Endometrial microvascular endothelial cells (primary cell): ENCODE data around the gene MYMX. TPM values are rescaled to one million over a fixed set of nuclear protein-coding genes. Genes with fewer than 3 reads are reported as not detected.

Experiments
- in situ Hi-C: cut with HindIII; loops from 2 replicates; pipeline ENCODE4 v1.10.0; 2017; ENCODE audit warnings: low sequenced_read_pairs, low pct_unique_long_range_greater_than_20kb; ENCODE audit errors: inconsistent ontology term
- total RNA-seq: library from RNA; depleted of rRNA; stranded (reverse); fragments of >200 nt; gene quantifications from one replicate; pipeline ENCODE4 v1.2.3, GENCODE V29; 2015; ENCODE audit errors: inconsistent ontology term

Gene MYMX
- total RNA-seq, 1 donor from 2014 or later: not detected

DNA sequence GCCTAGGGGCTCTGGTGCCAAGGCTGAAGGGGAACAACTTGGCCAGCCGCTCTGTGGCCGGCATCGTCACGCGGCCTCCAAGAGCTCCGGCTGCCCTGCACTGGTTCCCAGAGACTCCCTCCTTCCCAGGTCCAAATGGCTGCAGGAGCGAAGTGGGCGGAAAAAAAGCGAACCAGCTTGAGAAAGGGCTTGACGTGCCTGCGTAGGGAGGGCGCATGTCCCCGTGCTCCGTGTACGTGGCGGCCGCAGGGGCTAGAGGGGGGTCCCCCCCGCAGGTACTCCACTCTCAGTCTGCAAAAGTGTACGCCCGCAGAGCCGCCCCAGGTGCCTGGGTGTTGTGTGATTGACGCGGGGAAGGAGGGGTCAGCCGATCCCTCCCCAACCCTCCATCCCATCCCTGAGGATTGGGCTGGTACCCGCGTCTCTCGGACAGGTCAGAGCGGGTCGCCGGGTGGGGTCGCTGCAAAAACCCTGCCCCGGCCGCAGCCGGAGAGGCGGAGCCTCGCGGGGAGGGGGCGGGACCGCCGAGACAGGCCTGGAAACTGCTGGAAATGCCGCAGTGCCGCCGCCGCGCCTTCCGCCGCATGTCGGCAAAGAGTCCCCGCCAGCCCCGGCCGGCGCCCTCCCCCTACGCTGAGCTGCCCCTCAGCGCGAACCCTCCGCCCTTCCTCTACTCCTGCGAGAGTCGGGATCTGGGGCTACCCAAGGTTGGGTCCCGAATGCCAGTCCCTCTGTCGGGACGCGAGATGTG is 29.4 kb downstream of the MYMX start:
- in situ Hi-C loops: no loop called here

DNA sequence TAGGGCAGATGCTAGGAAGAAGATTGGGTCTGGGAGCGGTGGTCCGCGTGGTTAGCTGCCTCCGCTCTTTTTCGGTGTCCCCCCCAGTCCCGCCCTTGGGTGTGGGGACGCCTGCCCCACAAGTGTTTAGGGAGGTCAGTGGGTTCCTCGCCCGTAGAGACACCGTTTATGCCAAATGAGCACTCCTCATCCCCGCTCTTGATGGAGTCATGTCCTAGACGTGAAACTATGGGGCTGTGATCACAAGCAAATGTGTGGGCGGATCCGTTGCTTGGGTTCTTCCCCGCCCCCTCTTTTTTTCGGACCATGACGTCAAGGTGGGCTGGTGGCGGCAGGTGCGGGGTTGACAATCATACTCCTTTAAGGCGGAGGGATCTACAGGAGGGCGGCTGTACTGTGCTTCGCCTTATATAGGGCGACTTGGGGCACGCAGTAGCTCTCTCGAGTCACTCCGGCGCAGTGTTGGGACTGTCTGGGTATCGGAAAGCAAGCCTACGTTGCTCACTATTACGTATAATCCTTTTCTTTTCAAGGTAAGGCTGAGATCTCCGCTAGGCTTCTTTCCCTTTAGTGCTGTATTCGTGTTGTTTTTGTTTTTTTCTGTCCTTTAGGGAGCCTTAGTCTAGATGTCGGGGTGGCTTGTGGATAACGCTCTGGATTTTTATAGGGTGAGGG is 30.1 kb downstream of the MYMX start, which contains the start of gene HSP90AB1:
Gene HSP90AB1 (plus strand): TSS at position 439 of the 675 bp plus-strand sequence. CDS start 1,529 bp downstream, outside the sequence.
- in situ Hi-C loops: no loop called here

DNA sequence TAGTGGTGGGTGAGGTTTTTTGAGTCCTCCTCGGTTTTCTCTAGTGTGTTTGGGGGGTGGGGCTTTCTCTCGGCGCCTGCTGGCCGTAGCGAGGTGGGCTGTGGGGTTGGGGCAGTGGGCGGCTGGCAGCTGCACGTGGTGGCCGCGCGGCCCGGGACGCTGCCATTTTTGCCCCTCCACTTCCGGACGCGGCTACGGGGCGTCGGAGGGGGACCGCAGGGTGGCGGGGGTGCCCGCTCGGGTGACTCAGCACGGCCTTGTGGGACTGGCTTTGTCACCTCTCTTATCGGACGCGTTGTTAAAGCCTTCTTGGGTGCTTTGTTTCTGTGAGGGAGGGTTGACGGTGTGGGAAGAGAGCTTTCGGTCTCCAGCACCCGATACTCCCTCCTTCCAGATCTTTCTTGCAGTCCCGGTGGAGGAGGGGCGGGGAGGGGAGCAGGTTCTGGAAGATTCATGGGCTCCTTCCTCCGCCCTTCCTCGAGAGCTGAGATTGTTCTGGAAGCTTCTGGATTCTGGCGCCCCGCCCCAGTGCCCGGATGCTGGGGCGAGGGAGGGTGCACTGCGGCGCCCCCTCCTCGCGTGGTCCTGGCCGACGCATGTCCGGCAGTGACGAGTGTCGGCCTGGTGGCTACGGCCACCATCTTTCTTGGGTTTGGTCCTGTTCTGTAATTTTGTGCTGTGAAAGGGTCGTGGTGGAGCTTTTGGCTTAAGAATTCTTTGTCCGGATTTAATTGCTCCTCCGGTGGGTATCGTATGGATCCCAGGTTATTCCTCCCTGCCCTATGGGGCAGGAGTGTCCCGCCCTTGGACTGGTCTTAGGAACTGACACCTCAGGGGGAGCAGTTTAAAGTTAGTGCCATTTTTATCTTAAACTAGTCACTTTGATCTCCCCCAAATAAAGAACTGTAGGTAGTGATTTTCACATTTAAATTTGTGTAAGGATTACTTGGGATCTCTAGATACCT is 30.9 kb downstream of the MYMX start:
- in situ Hi-C loops: no loop called here

DNA sequence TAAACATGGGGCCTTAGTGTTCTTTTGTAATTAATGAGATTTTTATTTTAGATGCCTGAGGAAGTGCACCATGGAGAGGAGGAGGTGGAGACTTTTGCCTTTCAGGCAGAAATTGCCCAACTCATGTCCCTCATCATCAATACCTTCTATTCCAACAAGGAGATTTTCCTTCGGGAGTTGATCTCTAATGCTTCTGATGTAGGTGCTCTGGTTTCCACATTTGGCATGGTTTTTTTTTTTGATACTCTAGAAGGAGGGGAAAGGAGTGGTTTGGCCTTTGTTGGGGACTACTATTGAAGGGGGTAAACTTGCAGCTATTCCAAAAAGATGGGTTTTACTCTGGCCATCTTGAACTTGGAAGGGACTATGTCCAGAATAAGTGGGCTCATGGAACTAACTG is 31.9 kb downstream of the MYMX start:
- in situ Hi-C loops: no loop called here

DNA sequence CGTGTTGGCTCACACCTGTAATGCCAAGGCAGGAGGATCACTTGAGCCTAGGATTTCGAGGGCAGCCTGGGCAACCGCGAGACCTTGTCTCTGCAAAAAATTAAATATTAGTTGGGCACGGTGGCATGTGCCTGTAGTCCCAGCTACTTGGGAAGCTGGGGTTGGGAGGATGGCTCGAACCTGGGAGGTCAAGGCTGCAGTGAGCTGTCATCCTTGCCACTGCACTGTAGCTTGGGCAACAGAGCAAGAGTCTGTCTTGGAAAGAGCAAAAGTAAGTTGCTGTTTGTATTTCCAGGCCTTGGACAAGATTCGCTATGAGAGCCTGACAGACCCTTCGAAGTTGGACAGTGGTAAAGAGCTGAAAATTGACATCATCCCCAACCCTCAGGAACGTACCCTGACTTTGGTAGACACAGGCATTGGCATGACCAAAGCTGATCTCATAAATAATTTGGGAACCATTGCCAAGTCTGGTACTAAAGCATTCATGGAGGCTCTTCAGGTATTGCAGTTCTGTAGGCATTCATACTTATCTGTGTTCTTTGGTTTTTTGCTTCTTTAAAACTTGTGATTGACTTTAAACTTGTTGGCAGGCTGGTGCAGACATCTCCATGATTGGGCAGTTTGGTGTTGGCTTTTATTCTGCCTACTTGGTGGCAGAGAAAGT is 32.5 kb downstream of the MYMX start:
- in situ Hi-C loops: no loop called here

DNA sequence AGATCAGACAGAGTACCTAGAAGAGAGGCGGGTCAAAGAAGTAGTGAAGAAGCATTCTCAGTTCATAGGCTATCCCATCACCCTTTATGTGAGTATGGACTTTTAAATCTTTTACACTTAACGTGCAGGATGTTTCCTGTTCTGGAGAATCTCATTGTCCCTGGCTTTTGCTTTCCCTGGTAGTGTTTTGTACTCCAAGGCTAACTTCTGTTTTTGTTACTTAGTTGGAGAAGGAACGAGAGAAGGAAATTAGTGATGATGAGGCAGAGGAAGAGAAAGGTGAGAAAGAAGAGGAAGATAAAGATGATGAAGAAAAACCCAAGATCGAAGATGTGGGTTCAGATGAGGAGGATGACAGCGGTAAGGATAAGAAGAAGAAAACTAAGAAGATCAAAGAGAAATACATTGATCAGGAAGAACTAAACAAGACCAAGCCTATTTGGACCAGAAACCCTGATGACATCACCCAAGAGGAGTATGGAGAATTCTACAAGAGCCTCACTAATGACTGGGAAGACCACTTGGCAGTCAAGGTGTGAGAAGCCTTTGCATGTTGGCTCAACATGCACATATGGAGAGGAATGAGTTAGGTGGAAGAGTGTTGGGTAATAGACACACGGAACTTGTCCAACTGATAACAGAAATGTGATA is 33.5 kb downstream of the MYMX start:
- in situ Hi-C loops: no loop called here

DNA sequence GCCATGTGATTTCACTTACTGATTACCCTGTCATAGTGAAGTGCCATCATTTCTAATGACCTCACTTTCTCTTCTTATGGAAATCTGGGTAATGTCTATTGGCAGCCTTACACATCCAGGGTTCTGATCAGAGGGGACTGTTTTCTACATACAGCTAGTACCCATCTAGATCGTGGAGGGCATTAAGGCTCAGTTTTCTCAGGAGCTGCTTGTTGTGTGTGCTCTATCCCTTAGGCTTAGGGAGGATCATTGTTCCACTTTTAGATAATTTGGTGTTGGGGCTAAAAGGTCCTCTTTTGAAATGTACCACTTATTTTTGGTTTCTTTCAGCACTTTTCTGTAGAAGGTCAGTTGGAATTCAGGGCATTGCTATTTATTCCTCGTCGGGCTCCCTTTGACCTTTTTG is 34.0 kb downstream of the MYMX start:
- in situ Hi-C loops: no loop called here

DNA sequence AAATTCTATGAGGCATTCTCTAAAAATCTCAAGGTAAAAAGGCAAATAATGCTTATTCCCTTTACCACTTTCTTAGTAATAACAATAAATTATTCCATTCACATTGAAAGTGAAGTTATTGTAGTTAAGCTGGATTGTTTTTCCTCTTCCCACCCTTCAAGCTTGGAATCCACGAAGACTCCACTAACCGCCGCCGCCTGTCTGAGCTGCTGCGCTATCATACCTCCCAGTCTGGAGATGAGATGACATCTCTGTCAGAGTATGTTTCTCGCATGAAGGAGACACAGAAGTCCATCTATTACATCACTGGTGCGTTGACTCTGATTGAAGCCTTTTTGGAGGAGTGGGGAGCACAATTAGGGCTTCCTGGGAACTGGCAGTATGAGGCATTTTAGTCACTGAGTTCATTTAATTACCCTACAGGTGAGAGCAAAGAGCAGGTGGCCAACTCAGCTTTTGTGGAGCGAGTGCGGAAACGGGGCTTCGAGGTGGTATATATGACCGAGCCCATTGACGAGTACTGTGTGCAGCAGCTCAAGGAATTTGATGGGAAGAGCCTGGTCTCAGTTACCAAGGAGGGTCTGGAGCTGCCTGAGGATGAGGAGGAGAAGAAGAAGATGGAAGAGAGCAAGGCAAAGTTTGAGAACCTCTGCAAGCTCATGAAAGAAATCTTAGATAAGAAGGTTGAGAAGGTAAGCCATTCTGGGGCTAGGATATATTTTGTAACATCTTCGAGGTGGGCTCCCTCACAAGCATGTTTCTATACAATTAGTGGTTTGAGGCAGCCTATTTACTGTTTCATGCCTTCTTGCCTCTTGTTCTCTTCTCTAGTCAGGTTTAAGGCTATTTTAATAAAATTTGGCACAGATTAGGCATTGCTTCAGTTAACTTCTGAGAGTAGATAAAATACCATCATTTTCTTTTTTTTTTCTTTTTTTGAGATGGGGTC is 35.1 kb downstream of the MYMX start:
- in situ Hi-C loops: no loop called here

DNA sequence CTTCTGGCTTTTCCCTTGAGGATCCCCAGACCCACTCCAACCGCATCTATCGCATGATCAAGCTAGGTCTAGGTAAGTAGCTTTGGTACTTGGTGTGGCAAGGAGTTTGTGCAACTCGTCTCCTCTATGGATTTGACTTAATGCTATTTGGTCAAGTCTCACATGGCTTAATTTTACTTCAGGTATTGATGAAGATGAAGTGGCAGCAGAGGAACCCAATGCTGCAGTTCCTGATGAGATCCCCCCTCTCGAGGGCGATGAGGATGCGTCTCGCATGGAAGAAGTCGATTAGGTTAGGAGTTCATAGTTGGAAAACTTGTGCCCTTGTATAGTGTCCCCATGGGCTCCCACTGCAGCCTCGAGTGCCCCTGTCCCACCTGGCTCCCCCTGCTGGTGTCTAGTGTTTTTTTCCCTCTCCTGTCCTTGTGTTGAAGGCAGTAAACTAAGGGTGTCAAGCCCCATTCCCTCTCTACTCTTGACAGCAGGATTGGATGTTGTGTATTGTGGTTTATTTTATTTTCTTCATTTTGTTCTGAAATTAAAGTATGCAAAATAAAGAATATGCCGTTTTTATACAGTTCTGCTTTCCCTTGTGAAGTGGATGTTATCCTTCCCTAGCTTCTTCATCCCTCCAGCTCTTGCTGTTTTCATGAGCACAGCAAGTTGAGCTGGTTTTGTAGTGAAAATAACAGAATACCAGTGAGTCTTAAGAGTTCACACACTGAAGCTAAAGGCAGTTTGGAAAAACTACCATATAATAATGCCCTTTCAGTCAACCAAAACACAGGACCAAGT is 36.8 kb downstream of the MYMX start:
- in situ Hi-C loops: no loop called here

DNA sequence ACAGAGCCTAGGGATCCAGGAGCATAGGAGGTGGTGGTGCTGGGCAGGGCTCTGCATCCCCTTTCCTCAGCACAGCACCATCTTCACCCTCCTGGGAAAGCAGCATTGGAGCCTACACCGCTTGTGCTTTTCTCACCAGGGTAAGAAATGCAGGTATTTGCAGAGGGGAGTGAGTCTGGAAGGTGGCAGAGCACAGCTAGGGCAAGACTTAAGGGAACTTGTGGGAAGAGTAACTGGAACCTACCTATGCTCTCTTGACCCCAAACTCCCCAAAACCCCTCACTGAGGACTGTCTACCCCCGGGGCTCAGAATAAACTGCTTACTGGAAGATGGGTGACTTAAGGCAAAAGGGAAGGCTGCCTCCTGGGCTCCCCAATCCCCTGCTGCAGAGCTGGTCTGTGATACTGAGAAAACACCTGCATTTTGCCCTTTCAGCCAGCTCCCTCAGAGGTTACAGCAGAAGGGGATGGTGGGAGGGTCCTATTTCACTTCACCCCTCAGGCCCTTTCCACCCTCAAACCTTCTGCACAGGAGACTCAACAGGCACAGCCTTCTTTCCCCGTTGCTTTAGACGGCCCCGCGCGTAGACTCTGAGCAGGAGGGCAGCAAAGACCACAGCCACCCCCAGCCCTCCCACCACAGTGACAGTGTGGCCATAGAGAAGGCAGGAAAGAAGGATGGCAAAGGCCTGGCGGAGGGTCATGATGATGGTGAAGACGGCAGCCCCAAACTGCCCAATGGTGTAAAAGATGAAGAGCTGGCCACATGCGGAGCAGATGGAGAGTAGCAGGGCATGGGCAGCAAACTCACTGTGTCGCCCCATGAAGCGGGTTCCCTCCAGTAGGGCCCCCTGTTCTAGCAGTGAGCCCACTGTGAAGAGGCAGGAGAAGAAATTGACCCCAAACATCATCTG is 37.7 kb downstream of the MYMX start:
- in situ Hi-C loops: no loop called here

DNA sequence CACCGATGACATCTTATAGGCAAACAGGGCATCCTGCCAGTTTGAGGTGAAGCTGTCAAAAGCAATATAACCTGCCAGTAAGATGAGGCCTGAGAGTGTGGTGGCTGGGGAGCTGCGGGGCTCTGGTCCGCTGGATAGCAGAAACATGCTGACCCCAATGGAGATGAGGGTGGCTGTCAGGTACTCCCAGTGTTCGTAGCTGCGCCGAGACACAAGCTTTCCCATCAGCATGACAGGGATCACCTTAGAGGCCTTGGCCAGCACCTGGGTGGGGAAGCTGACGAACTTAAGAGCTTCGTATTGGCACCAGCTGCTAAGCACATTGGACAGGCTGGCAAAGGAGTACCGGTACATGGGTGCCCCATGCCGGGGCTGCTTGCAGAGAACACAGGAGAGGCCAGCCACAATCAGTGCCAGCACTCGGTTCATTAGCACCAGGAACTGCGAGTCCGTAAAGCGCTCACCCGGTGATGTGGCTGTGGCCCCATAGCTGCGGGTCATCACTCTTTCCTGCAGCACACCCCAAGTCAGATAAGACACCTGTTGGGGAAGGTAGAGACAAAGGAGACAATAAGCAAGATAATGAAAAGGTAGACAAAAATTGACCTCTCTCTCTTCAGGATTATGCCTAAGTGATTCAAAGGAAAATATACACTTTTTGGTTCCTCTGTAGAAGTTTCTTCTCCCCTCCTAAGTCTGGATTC is 38.5 kb downstream of the MYMX start:
- in situ Hi-C loops: no loop called here

DNA sequence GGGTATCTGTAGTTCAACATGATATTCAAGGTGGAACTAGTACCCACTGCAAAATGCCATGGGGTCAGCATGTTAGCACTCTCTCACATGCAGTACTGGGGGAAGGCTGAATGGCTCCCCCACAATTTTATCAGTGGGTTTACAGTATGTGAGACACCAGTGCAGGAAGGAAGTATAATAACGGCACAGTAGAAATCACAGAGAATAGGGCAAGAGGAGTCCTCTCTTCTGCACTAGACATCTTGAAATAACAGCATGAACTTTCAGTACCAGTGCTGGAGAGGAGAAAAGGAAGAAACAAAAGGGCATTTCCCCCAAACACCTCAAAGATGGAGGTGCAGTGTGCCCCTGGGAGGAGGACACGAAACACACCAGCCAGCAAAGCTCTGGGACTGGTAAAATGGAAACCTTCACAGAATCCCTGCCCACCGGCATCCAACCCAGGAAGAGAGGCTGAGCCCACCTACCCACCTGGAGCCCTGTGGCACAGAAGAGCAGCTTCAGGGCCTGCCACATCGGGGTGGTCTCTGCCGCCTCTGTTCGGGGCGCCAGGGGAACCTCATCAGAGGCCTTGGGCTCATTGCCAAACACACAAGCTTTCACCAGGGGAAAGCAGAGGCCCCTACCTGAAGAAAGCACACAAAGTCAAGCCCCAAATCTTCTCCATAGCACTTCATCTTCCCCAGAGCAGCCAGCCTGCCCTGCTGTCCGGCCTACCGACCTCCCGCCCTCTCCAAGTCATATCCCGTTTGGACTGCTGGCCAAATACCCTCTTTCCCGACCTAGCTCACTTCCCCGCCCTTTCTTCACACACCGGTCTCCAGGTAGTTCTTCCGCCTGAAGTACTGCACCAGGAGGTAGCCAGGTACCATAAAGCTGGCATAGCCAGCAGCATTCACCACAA is 39.4 kb downstream of the MYMX start:
- in situ Hi-C loops: no loop called here

DNA sequence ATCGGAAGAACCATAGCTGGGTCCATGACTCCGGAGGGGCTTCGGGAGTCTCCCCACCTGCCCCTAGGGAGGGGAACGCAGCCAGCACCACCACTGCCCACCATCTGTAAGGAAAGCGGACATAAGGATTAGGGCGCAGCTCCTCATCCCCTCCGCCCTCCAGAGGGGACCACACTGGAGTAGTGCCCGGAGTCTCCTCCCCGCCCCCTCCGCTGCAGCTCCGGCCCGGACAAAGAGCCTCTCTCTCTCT is 40.0 kb downstream of the MYMX start:
- in situ Hi-C loops: no loop called here

DNA sequence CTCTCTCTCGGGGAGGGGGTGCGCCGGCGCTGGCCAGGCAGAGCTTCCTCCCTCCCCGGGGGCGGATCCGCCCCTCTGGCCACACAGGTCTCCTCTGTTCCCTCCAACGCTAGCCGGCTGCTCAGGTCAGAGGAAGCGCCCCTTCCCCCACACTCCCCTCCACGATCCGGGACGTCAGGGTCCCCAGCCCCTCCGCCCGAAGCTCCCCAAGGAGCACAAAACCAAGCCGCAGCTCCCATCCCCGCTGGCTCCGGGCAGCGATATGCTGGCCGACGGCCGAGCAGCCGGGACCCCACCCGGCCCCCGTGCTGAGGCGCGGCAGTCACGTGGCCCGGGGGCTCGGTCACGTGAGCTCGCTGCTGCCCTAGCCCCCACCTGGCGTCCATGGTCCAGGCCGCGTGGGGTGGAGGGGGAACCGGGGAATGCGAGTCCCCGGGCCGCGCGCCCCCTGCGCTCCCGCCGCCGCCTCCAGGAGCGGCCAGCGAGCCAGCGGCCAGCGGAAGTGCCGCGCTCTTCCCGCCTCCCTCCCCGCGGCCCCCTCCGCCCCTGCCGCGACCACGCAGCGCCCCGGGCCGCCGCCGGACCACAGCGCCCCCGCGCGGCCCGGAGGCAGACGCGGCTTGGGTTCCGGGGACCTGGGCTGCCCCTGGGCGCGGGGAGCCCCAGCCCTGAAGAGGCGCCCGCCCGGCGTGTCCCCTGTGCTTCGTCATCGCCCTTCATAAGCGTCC is 40.5 kb downstream of the MYMX start, which contains the start of gene SLC35B2:
Gene SLC35B2 (minus strand): TSS at position 504 of the 728 bp plus-strand sequence. CDS start 118 bp downstream, at position 386.
- in situ Hi-C loops: no loop called here
